Activated naive CD4-positive, alpha-beta T cell (primary cell): ENCODE data around the gene CACNA1F.
"Not testable (repeated sequence)": the region's sequence is repeated elsewhere in the genome, so short reads cannot be mapped to it uniquely, and the experiment has no call there.

Experiments
- DNase-seq, 4 experiments: peaks; one replicate each; lab custom pipeline; 2025; lab: John Stamatoyannopoulos, UW

The CACNA1F gene

DNA sequence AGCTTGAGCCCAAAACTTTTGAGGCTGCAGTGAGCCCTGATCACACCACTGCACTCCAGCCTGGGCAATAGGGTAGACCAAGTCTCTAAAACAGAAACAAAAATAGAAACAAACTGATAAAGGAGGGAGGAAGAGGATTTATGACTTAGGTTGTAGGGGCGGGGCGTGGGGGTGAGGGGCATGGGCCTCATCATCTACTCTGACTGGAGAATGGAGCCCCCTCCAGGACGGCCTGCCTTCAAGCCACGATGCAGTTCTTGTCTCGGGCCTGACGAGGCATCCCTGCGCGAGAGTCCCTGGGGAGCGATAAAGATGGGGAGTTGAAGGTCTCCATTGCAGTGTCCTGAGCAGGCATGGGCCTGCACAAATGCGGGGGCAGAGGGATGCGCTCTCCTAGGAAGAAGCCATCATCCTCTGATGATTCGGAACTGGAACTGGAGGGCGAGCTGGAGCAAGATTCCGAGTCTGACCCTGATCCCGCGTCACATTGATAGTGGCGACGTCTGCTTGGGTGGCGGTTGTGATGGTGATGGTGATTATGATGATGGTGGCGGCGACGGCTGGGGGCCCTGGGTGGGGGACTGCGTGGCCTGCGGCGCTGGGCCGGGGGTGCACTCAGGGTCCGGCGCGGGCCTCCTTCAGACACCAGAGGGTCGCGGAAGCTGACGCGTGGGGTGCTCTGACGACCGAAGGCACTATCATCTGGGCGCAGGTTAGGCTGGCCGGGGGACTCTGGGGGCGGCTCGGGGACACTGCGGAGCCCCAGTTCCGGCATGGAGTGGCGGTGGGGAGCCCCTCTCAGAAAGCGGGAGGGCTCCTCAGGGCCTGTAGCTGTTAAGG, 57.5 kb downstream of the CACNA1F start:
- DNase-seq = no peak

DNA sequence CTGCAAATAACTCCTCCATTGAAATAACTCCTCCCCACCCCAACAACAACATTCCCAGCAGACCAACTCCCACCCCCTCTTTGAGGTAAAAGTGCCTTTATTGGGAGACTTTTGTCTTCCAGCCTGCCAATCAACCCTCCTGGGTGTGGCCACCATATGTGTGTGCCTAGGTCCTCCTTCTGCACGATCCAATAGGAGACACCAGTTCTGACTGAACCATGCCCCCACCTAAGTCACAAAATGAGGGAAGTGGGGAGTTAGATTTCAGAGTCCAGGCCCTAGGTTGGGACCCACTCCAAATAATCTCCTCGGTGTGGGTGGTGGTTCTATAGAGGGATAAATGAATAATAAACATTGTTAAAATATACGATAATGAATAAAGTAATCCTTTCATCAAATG, 58.4 kb downstream of the CACNA1F start:
- DNase-seq = no peak

DNA sequence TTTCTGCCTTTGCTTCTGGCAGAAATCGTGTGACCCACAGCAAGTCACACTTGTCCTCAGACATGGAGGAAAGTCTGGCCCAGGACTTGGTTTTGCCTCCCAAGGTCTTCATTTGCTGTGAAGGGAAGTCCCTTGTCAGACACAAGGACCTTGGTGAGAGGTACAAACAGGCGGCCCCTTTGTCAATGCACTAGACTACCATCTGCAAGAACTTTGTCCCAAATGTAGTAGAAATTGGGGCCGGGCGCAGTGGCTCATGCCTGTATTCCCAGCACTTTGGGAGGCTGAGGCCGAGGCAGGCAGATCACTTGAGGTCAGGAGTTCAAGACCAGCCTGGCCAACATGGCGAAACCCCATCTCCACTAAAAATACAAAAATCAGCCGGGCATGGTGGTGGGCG, 59.6 kb downstream of the CACNA1F start:
- not testable (repeated sequence) for DNase-seq

DNA sequence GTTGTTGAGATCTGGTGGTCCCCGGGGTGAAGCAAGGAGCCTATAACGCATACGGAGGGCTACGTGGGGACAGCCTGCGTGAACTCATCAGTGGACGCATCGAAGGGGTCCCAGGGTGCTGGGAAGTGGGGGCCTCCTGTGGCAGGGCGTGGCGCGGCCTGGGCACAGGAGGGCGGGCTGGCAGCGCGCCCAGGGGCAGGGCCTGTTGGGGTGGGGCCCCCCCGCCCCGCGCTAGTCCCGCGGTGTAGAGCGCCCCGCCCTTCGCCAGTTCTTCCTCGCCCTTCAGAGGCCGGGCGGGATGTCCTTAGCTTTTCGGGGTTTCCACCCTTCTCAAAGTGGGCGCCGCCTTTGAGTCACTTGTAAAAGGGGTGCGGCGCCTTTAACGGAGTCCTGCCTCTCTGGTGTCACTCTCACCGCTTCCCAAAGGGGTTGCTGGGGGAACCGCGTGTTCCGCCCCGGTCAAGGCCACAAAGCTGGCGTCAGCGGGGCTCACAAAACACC, 60.8 kb downstream of the CACNA1F start:
- peak in 2 of 4 experiments; percentile 3 to 43 for DNase-seq

DNA sequence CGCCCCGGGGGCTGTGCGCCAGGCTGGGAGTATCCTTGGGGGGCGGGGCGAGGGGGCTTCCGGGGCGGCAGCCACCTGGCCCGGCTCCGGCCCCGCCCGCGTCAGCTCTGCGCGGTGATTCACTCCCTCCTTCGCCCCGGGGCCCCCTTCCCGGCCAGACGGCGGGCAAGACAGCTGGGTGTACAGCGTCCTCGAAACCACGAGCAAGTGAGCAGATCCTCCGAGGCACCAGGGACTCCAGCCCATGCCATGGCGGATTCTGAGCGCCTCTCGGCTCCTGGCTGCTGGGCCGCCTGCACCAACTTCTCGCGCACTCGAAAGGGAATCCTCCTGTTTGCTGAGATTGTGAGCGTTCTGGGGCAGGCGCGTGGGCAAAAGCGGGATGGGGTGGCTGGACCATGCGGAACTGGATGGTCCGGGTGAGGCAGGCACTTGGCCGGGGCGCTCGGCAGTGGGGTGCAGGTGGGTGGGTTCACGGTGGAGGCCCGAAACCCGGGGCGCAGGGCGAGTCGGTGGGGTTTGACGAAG, 61.3 kb downstream of the CACNA1F start, which contains the start of gene PLP2:
Gene PLP2, plus strand, starts transcription at position 147 of the 528 bp plus-strand sequence. Its CDS starts 103 bp downstream, at position 250.
- peak; percentile 4 to 44 (median 18) for DNase-seq

DNA sequence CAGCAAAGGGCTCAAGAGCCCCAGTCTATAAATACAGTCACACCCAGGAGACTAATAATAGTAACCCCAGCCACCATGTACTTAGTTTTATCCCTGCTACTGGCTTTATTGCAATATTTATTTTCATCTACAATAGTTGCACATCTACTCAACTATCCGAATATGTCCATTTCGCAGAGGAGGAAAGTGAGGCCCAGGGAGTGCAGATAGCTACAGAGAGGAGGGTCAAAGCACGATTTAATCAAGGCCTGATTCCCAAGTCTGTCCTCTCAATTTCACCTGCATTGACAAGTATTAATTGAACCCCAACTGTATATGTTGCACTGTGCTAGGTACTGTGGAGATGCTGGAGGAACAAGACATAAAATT, 65.4 kb downstream of the CACNA1F start:
- no peak for DNase-seq

DNA sequence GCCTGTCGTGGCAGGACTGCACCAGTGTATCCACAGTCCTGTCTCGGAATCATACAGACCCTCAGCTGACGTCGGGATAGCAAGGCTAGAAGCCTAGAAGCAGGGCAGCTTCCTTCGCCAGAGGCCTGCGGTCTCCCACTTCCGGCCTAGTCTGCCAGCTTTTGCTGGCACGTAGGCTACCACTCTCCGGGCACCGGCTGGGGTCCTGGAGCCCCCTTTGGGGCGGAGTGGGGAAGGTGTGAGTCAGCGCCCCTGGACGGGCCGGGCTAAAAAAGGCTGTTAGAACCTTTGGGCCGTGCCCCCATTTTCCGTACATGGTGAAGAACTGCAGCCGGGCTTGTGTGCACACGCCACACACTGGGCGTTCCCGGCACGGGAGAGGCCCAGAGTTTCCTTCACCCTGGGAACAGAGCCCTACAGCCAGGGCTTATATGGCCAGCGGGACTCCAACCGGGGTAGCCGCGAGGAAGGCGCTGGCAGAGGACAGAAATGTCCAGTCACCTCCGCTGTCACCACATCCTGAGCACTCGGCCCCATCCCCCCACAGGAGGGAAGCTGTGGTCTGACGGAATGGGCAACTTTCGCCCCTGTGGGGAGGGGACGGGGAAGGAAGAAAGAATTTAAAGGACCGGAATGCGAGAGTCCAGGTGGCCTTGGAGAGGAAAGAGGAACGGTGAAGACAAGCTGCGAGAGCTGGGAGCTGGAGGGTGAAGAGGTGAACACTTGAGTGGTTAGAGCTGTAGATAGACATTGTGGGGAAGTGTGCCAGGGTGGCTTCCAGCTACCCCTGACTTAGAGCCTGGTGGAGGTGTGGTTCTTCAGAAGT, 66.0 kb downstream of the CACNA1F start:
- peak in 3 of 4 experiments; percentile 5 to 34 (median 10) for DNase-seq

DNA sequence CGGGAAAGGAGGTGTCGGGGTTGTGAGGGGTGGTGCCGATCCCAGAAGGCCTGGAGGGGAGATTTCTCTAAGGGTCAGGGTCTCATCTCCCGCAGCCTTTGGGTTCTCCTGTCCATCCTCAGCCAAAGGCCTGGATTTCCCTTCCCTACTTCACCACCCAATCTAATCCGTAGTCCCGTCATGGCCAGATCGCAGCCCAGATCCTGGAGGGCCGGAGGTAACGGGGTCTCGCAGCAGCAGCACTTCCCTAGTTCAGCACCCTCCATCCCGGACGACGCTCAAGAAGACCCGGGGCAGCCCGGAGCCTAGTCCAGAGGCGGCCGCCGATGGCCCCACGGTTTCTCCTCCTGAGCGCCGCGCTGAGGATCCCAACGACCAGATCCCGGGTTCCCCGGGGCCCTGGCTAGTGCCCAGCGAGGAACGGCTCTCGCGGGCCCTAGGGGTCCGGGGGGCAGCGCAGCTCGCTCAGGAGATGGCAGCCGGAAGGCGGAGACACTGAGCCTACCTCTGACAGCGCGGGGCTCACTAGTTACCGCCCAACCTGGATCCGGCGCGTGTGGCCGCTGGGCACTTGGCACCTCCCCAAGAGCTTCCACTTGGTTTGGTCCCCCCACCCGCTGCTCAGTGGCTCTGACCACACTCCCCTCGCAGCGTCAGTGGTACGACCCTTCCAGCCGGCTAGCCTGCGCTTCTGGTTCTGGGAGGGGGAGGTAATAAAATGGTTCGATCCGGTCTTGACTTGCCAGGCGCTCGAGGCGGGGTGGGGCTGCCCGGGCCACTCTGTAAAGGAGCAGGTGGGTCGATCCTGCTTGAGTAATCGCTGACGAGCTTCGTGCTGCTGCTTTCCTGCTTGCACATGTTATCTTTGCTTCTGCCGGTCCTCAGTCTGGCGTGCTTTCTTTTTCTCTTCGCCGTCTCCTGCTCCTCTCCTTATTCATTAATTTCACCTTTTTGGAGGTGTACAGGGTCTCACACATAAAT, 66.9 kb downstream of the CACNA1F start:
- peak in 3 of 4 experiments; percentile 21 to 59 (median 22) for DNase-seq

DNA sequence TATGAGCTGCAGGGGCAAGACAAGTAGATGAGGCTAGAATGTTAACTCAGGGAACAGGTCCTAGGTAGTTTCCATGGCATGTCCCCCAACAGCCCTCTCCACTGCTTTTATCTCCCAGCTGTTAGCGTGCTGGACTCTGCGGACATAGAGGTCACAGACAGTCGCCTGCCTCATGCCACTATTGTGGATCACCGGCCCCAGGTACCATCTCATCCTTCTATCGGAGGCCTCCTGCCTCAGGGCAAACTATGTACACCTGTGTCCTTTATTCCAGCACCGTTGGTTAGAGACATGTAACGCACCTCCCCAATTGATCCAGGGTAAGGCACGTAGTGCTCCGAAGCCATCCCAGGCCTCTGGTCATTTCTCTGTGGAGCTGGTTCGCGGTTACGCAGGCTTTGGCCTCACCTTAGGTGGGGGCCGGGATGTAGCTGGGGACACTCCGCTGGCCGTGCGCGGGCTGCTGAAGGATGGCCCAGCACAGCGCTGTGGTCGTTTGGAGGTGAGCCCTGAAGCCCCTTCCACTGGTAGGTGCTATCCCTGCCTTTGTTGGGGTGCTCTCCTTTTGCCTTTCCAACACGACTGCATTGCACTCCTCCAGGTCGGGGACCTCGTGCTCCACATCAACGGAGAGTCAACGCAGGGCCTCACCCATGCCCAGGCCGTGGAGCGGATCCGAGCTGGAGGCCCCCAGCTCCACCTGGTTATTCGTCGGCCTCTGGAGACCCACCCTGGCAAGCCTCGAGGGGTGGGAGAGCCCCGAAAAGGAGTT, 68.4 kb downstream of the CACNA1F start:
- no peak for DNase-seq

DNA sequence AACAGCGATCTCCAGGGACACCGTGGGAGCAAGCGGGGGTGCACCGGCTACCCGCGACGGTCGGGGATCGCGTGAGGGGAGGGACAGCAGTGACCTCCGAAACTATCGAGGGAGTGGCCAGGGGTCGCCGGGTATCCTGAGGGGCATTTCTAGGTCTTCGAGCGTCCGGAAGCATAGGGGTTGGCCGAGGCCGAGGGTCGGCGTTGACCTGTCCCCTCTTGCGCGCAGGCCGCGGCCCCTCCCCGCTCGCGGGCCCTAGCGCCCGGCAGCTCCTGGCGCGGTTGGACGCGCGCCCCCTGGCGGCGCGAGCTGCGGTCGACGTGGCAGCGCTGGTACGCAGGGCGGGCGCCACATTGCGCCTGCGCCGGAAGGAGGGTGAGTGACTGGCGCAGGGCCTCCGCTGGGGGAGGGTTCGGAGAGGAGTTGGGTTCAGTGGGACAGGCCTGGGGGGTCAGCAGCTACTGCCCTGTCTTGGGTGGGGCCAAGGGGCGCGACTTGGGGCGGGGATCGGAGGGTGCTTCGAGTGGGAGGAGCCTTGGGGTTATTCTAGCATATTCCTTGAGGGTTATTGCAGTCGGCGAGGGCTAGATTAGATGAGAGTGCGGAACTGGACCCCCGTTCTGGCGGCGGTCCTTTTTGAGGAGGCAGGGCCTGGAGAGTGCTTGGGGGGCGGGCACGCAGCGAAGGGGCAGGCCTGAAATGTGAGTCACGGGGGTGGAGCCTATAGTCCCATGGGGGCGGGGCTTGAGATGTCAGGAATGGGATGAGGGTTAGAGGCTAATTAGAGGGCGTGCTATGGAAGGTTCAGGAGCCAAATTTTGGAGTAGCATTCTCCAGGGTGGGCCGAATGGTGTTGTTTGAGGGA, 69.4 kb downstream of the CACNA1F start:
- peak; percentile 30 to 72 (median 46) for DNase-seq

DNA sequence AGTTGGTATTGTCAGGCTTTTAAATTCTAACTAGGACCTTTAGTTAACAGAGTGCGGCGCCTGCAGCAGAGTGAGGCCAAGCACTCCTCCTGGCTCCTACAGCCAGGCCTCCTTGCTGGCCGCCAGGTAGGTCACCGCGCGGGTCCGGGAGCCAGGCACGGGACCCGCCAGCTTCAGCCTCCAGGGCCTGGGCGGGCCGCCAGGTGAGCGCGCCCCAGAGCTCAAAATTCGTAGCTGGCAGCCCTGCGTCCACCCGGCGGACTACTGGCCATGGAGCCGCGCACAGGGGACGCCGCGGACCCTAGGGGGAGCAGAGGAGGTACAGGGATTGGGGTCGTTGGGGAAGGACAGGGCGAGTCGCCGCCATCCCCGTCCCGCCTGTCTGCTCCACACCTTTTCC, 70.5 kb downstream of the CACNA1F start, which contains the start of gene MAGIX:
Gene MAGIX, plus strand, starts transcription at position 139 of the 400 bp plus-strand sequence. Its CDS starts 132 bp downstream, at position 271.
- no peak for DNase-seq

DNA sequence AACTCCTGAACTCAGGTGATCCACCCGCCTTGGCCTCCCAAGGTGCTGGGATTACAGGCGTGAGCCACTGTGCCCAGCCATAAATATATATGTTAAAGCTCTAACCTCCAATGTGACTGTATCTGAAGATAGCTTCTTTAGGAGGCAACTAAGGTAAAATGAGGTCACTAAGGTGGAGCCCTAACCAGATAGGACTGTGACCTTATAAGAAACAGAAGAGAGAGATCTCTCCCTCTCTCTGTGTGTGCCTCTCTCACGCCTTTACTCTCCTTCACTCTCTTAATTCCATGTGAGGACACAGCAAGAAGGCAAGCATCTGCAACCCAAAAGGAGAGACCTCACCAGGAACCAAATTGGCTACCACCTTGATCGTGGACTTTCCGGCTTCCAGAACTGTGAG, 71.5 kb downstream of the CACNA1F start:
- DNase-seq = no peak

DNA sequence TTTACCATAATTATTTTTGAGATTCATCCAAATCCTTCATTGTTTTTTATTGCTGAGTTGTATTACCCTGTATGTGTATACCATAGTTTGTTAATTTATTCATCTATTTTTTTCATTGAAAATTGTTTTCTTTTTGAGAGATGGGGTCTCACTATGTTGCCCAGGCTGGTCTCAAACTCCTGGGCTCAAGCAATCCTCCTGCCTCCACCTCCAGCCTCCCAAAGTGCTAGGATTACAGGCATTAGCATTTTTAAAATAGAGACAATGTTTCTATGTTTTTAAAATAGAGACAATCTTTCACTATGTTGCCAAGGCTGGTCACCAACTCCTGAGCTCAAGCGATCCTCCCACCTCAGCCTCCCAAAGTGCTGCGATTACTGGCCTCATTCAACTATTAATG, 72.2 kb downstream of the CACNA1F start:
- DNase-seq = no peak

DNA sequence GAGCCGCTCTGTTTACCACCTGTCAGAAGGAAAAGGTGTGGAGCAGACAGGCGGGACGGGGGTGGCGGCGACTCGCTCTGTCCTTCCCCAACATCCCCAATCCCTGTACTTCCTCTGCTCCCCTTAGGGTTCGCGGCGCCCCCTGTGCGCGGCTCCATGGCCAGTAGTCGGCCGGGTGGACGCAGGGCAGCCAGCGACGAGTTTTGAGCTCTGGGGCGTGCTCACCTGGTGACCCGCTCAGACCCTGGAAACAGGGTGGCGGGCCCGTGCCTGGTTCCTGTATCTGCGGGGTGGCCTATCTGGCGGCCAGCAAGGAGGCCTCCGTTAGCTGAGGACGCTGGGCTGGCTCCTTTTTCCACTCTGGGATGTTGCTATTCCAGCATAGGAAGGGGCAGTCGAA, 75.9 kb downstream of the CACNA1F start:
- DNase-seq = no peak

DNA sequence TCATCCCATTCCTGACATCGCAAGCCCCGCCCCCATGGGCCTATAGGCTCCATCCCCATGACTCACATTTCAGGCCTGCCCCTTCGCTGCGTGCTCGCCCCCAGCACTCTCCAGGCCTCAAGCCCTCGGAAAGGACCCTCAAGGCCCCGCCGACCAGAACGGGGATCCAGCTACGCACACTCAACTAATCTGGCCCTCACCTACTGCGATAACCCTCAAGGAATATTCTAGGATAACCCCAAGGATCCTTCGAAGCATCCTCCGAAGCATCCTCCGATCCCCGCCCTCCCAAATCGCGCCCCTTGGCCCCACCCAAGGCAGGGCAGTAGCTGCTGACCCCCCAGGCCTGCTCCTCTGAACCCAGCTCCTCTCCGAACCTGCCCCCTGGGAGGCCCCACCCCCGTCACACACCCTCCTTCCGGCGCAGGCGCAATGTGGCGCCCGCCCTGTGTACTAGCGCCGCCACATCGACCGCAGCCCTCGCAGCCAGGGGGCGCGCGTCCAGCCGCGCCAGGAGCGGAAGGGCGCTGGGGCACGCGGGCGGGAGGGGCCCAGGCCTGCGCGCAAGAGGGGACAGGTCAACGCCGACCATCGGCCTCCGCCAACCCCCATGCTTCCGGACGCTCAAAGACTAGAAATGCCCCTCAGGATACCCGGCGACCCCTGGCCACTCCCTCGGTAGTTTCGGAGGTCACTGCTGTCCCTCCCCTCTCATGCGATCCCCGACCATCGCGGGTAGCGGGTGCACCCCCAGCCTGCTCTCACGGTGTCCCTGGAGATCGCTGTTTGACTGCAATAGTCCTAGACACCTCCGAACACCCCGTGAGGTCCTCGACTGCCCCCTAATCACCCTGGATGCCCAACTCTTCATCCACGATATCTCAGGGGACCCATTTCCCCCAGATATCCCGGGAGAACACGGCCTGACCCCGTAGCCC, 77.0 kb downstream of the CACNA1F start:
- DNase-seq = peak; percentile 43 to 84 (median 68)

DNA sequence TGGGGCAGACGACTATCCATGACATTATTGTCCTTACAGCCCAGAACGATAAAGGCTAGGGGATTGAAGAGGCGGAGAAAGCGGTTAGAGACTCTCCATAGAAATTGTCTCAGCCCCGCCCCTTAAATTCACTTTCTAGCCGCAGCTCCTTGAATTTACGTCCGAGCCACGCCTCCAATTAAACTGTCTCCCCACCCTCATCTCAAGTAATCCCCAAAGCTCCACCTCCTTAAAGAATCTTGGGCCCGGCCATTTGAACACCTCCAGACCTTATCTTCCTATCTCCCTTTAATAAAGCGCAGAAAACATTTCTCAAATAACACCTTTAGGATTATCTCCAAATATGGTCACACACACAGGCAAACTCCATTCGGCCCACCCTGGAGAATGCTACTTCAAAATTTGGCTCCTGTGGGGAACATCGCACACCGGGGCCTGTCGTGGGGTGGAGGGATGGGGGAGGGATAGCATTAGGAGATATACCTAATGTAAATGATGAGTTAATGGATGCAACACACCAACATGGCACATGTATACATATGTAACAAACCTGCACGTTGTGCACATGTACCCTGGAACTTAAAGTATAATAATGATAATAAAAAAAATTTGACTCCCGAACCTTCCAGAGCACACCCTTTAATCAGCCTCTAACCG, 77.8 kb downstream of the CACNA1F start:
- DNase-seq = no peak
